Measurements from ENCODE around the gene TTLL11.

DNA sequence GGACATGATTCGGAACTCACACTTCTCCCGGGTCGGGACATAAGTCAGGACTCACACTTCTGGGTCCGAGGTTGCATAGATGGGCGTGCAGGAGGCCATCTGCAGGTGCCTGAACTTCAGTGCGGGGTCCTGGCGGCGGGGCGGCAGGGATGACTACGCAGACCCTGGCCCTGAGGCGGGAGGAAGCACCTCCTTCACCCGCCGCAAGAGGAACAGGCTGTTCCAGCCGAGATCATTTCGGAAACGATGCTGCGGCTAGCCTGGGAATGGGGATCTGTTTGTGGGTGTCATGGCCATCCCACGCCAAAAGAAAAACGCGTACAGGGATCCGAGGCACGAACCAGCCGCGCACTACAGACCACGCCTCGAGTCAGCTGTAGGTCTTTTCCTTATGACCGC, 196.6 kb downstream of the TTLL11 start:
- no peak for TF ChIP-seq POLR2A (IDR thresholded peaks at IDR 0.05)
- TF ChIP-seq, protein P1, sequence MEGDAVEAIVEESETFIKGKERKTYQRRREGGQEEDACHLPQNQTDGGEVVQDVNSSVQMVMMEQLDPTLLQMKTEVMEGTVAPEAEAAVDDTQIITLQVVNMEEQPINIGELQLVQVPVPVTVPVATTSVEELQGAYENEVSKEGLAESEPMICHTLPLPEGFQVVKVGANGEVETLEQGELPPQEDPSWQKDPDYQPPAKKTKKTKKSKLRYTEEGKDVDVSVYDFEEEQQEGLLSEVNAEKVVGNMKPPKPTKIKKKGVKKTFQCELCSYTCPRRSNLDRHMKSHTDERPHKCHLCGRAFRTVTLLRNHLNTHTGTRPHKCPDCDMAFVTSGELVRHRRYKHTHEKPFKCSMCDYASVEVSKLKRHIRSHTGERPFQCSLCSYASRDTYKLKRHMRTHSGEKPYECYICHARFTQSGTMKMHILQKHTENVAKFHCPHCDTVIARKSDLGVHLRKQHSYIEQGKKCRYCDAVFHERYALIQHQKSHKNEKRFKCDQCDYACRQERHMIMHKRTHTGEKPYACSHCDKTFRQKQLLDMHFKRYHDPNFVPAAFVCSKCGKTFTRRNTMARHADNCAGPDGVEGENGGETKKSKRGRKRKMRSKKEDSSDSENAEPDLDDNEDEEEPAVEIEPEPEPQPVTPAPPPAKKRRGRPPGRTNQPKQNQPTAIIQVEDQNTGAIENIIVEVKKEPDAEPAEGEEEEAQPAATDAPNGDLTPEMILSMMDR (IDR thresholded peaks at IDR 0.05) = no peak

Data from tibial nerve (tissue), 3 donors.